ENCODE data around the gene WSB1.

WSB1 gene

GRCh38 chr17:27360507-27360906, 66.6 kb downstream of the WSB1 start:
- DNase-seq (ENCODE audit: low read depth), result no peak

DNA sequence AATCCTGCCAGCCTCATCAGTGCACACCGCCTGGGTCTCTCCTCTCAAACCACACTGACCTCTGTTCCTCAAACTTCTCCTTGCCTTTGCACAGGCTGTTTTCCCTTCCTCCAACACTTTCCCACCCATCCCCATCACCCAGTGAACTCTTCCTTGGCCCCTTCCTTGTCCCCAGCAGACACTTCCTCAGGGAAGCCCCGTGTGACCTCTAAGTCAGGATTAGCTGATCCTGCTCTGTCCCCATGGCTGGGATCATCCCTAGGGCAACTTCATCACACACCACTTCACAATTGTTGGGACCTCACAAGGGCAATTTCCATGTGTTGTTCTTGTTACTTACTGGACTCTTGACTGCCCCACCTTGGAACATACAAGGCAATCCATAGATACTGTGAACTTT, 67.8 kb downstream of the WSB1 start:
- DNase-seq (ENCODE audit: low read depth), result no peak

DNA sequence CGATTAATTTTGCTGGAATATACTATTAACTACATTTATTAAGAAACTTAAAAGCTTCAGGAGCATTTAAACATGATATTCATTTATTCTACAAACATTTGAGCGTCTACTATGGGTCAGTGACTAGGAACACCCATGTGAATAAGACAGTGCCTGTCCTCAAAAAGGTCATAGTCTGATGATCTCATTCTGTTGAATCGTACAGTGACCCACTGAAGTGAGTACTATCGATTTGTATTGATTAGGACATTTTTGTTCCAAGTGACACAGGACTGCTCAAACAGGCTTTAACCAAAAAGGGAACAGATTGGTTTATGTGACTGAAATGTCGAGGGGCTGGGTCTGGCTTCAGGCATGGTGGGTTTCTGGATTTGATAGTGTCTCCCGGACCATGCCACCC, 68.6 kb downstream of the WSB1 start:
- DNase-seq (ENCODE audit: low read depth), result no peak

DNA sequence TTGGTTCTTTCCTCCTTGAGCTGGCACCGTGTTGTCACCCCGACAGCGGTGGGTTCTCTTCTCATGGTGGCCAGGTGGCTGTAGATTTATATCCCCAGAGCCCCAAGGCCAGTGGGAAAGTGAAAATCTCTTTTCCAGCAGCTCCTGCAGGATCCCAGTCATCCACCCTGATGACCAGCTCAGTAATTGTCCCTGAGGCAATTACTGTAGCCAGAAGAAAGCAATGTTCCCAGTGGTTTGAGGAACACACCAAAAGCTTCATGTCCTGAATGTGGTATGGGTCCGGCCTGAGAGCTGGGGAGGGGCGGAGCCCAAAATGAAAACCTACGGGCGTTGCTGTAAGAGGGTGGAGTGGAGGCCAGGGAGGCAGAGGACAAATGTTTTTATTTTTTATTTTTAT, 69.0 kb downstream of the WSB1 start:
- DNase-seq (ENCODE audit: low read depth), result no peak

DNA sequence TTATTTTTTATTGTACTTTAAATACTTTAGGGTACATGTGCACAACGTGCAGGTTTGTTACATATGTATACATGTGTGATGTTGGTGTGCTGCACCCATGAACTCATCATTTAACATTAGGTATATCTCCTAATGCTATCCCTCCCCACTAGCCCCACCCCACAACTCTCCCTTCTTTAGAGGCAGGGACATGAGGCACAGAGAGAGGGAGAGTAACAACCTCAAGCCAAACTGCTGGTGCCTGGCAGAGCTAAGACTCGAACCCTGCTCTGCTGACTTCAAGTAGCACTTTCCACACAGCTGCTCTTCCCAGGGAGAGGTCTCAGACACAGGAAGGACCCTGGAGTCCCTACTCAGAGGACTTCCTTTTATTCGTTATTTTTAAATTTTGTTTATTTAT, 69.4 kb downstream of the WSB1 start:
- DNase-seq (ENCODE audit: low read depth), result no peak
